ENCODE measurements around the gene TEX11.

GRCh38 chrX:70549429-70549828, 359.1 kb downstream of the TEX11 start:
- no peak for TF ChIP-seq POLR2A (IDR thresholded peaks at IDR 0.05)
- no peak for TF ChIP-seq POLR2AphosphoS5 (IDR thresholded peaks at IDR 0.05)
- no peak for TF ChIP-seq EP300 (IDR thresholded peaks at IDR 0.05)

Data from suprapubic skin (tissue), 4 donors.